GM12891 (cell line): Measurements from ENCODE around the gene ODF2.

ENCODE experiments used
- PAX5 ChIP-seq: IDR thresholded peaks from 2 replicates; pipeline ENCODE4 v1.6.1; 2011; ENCODE audit warnings: low read length, moderate library complexity, mild to moderate bottlenecking; ENCODE audit not compliant: insufficient read depth, severe bottlenecking
- POLR2A ChIP-seq: IDR thresholded peaks from 2 replicates; pipeline ENCODE4 v1.6.1; 2011; ENCODE audit warnings: low read depth, low read length, control low read depth
- POLR2AphosphoS5 ChIP-seq: IDR thresholded peaks from 2 replicates; pipeline ENCODE4 v1.6.1; 2011; ENCODE audit warnings: low read depth, low read length, control low read depth
- SPI1 ChIP-seq: IDR thresholded peaks from 2 replicates; pipeline ENCODE4 v1.6.1; 2011; ENCODE audit warnings: low read depth, low read length, control low read depth
- TAF1 ChIP-seq: IDR thresholded peaks from 2 replicates; pipeline ENCODE4 v1.6.1; 2011; ENCODE audit warnings: low read depth, low read length, control low read depth

- TF ChIP-seq SPI1 (no peak), TAF1 (no peak), POLR2A (no peak), POLR2AphosphoS5 (no peak), PAX5 (no peak)
These were observed 48.9 kb upstream of the ODF2 start for GRCh38 chr9:128406848-128407391.
